GM18498 (cell line): ENCODE measurements around the gene AP2S1.
"Not testable (repeated sequence)": the region's sequence is repeated elsewhere in the genome, so short reads cannot be mapped to it uniquely, and the experiment has no call there.

ENCODE experiments used
- ATAC-seq: cut with Tn5 transposase; IDR thresholded peaks from one replicate; pipeline ENCODE4 v1.9.1; 2021; ENCODE audit warnings: mild to moderate bottlenecking, moderate library complexity; ENCODE audit not compliant: unreplicated experiment

AP2S1 gene

DNA sequence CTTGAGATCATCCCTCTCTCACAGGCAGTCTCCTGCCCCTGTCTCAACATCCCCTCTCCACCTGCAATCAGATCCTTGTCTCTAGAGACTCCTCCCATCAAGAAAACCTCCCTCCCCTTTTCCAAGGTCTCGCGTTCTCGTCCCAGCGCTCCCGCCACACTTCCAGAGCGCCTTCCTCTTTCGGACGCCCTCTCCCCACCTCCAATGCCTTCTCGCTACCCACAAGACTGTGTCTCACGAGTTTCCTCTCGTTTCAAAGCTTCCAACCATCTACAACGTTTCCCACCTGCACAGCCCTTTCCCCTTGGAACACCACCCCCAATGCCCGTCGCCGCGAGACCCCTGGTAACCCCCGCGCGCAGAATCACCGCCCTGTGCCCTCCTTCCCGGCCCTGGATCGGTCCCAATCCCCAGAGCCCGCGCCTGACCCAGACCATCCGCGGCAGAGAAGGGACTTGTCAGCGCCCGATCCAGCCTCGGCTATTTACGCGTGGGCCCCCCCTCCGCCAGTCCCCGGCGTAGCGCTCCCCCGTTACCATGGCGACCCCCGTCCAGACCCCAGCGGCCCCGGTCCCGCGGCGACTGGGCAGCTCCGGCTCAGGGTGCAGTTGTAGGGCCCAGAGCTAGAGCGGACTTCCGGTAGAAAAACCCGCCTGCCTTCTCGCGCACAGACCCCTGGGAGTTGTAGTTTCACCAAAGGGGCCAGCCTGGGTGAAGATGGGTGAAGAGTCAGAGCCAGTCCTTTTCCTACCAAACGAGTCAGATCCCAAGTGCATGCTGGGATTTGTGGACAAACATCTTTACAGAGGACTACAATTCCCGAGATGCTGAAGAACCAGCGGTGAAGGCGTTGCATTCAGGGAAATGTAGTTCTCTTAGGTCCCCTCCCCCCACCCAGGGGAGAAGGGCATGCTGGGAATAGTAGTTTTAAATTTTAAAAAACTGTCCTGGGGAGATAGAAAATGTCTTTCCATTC is at the start of gene AP2S1:
TSS of gene AP2S1 (minus strand) at position 619 of the 976 bp plus-strand sequence. CDS start at position 539, 80 bp downstream.
- peak; percentile 94 for ATAC-seq

DNA sequence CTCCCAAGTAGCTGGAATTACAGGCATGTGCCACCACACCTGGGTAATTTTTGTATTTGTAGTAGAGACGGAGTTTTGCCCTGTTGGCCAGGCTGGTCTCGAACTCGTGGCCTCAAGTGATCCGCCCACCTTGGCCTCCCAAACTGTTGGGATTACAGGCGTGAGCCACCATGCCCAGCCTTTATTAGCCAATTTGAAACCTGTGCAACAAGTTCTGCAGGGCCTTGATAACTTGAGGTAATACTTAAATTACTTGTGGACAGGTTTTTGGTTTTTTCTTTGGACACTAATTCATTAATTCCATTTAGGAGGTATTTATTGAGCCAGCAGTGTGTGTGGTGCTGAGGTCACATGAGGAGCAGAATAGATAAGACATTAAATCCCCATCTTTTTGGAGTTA is 49.7 kb upstream of the AP2S1 start:
- no peak for ATAC-seq

DNA sequence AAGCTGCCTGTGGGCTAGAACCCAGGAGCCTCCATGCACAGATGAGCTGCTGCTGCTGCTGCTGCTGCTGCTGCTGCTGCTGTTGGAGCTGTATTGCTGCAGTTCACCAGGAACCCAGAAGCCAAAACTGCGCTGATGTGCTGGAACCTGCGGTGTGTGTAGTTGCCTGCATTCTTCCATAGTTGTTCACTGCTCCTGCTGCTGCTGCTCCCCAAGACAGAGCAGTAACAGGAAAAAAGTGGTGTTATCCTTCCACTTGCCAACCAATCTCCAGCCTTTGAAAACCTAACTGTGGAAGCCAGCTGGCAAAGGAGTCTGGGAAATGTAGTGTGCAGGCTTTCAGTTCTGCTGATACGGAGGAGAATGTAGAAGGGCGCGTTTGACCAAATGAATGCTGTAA is 48.1 kb upstream of the AP2S1 start:
- no peak for ATAC-seq

DNA sequence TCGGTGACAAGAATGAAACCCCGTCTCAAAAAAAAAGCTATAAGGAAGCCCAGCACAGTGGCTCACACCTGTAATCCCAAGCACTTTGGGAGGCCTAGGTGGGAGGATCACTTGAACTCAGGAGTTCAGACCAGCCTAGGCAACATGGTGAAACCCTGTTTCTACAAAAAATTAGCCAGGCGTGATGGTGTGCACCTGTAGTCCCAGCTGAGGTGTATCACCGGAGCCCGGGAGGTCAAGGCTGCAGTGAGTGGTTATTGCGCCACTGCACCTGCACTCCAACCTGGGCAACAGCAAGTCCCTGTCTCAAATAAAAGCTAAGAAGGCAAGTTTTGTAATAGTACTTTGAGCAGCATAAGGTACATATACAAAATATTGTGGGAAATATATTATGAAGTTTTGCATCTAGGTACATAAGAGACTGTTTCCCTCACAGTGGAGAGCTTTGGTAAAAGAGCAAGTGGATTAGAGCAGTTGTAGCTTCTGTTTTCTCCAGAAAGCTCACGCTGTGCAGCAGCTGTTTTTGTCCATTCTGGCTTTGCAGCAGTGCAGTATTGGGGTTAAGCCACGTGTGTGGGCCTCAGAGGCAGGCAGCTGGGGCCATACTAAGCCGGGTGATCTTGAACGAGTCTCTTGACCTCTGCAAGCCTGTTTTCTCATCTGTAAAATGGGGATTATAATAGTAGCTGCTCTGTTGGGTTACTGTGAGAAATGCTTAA is 45.6 kb upstream of the AP2S1 start:
- ATAC-seq, result no peak

DNA sequence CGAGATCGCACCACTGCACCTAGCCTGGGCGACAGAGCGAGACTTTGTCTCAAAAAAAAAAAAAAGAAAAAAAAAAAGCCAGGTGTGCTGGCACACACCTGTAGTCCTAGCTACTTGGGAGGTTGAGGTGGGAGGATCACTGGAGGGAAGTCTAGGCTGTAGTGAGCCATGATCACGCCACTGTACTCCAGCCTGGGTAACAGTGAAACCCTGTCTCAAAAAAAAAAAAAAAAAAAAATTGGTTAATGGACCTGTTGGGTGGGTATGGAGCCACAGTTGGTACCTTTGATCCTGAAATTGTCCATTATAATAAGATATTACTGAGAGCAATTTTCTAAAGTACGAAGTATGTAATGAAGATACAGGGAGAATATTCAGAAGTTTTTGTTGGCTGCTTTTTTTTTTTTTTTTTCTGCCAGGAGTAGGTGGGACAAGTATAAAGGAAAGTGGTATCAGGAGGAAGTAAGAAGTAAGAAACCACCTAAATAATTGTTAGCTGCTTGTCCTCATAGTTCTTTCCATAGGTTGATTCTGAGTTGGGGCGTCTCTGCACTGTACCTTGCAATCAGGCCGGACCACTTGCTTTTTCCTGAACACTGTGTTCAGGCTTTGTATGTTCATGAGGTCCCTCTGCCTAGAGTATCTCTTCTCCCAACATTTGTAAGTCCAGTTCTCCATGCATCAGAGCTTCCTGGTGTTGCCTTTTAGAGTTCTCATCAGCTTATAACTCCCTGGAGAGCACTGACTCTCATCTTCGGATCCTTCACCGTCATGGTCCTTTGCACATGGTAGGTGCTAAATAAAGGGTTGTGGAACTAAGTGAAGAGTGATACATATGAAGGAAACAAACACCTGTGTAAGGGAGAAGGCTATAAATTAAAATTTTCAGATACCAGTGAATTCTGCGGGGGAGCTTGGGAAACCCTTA is 41.9 kb upstream of the AP2S1 start:
- ATAC-seq, result no peak

DNA sequence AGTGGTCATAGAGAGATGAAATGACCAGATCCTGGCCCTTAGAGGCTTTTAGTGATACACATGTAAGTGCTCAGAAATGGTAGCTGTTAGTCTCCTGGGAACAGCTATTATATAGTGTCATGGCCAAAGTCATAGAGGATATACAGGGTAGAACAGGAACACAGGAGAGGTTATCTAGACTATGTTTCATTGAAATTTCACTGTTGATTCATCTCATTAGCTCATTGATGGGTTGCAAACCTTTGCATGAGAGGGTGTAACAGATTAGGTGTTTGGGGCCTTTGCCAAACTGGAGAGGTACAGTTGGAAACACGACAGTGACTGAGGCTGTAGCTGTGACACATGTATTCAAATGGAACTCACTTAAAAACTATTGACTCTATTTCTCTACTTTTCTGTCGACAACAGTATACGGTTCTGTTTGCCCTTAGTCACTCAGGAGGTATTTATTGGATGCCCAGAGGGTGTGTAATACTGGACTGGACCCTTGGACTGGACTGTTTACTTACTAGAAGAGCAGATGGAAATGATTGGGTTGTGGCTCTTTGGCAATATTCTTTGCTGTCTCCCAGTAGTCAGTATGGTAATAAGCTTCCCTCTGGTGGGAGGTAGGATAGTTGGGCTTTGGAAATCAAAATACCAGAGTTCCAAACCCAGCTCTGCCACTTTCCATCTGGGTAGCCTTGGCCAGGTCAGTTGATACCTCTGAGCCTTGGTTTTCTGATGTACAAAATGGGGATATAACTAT is 40.0 kb upstream of the AP2S1 start:
- no peak for ATAC-seq

DNA sequence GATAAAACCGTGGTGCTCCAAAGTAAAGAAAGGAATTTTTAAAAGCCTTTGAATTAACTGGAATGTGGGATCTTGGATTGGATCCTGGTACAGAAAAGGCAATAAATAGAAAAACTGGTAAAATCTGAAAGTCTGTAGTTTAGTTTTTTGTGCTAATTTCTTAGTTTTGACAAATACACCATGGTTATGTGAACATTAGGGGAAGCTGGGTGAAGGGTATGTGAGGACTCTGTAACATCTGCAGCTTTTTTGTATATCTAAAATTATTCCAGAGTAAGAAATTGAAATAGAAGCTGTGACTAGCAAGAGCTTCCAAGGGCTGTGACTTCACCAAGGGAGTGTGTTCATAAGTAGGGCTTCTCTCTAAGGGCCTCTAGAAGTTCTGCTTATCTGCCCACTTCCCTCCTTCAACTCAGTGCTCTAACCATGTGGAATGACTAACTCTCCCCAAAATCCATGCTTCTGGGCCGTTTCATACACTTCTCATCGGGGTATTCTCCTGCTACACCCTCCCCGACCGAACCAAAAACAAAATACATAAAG is 36.7 kb upstream of the AP2S1 start:
- no peak for ATAC-seq

DNA sequence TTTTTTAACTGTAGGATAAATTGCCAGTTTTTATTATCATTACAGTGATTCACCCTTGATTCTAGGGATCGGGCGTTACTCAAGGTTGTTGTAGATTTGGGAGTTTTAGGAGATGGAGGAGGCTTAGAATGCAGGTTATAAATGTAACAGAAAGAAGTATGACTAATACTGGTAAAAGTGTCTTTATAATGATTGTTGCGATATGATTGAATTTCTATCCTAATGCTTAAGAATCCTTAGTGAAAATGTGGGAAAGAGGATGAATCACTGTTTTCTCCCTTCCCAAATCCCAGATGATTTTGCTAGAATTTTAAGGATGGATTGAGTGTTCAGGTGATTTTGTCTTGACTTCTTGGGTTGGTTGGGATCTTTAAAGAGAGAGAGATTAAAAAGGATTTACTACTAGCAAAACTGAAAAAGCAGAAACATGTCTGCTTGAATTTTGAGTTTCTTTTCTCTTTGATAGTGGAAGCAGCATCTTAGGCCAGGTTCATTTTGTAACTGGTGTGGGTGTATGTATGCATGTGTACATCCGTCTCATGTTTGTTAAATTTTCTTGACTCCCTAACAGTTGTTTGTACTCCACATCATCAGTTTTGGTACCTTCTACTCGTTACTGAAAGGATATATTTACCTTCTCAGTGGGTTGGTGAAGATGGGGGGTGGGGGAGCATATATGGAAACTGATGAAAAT is 36.0 kb upstream of the AP2S1 start:
- ATAC-seq, result no peak

- no peak for ATAC-seq
Measured at GRCh38 chr19:46885411-46885810, 34.8 kb upstream of the AP2S1 start.

DNA sequence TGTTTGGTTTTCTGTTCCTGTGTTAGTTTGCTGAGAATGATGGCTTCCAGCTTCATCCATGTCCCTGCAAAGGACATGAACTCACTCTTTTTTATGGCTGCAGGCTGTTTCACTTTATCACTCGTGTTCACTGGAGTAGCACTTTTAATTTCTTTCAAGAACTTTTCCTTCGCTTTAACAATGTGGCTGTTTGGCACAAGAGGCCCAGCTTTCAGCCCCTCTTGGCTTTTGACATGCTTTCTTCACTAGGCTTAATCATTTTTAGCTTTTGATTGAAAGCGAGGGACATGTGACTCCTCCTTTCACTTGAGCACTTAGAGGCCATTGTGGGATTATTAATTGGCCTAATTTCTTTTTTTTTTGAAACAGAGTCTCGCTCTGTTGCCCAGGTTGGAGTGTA is 32.1 kb upstream of the AP2S1 start:
- ATAC-seq, result not testable (repeated sequence)

DNA sequence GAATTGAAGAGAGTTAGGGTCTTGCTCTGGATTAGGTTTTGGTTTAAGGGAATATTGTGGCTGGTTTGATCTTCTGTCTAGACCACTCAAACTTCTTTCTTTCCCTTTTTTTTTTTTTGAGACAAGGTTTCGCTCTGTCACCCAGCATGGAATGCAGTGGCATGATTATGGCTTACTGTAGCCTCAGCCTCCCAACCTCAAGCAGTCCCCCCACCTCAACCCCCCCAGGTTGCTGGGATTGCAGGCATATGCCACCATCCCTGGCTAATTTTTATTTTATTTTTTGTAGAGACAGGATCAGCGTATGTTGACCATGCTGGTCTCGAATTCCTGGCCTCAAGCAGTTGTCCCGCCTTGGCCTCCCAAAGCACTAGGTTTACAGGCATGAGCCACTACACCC is 31.4 kb upstream of the AP2S1 start:
- no peak for ATAC-seq

DNA sequence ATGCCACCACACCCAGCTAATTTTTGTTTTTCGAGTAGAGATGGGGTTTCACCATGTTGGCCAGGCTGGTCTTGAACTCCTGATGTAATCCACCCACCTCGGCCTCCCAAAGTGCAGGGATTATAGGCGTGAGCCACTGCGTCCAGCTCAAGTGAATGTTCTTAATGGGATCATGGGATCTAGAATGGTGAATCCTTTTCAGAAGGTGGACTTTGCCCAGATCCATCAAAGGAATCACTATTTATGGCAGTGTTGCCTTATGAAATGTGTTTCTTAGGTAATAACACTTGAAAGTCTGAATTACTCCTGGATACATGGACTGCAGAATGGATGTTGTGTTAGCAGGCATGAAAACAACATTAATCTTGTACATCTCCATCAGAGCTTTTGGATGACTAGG is 30.4 kb upstream of the AP2S1 start:
- no peak for ATAC-seq

DNA sequence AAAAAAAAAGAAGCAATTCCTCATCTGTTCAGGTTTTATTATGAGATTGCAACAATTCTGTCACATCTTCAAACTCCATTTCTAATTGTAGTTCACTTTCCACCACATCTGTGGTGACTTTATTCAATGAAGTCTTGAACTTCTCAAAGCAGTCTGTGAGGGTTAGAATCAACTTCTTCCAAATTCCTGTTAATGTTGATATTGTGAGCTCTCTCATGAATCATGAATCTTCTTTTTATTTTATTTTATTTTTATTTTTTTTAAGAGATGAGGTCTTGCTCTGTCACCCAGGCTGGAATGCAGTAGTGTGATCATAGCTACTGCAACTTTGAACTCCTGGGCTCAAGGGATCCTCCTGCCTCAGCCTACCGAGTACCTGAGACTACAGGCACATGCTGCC is 29.8 kb upstream of the AP2S1 start:
- ATAC-seq, result no peak

GRCh38 chr19:46878613-46879375 is 28.1 kb upstream of the AP2S1 start:
- ATAC-seq, result no peak

DNA sequence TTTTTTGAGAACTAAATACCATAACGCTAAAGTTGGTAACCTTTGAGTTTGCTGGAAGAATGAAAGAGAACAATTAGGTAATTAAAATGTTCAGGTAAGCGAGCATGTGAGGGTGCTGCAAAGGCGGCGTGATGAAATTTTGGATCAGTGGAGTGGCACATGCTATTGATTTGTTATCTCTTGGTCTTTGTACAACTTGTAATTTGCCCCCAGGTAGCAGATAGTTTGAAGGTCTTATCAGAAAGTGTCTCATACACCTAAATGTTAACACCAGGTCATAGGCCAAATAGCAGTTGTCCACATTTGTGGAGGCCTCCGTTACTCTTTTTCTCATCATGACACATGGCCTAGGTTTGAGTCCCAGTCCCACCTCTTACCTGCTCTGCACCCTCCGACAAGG is 25.0 kb upstream of the AP2S1 start:
- no peak for ATAC-seq

DNA sequence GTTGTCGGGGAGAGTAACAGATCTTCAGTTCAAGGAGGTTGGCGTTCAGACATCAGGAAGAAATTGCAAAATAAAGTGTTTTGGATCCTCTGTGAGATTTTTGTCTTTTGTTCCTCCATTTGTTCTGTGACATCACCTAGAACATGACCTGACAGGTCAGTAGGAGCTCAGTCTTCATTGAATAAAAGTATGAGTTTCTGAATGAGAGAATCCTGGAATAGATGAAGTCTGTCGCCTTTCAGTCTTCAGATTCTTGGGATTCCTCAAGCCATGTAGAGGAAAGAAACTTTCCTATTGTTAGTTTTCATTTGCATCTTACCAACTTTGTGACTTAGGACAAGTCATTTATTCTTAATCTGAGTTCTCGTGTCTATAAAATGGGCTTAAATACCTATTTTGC is 24.6 kb upstream of the AP2S1 start:
- ATAC-seq, result no peak

DNA sequence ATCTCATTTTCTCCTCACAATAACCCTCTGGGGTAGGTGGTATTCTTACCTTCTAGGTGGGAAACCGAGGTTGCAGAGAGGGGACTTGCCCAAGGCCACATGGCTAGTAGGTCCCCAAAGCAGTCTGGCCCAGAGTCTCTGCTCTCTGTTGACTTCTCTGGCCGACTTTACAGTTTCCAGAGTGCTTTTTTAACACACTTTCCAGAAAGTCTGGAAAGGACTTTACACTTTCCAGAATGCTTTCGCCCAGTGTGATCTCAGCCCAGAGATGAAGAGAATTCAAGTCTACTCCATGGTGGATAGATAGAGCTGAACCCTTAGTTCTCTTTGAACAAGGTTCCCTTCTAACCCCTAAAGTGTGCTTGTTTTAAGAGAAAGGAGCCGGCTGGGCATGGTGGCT is 22.3 kb upstream of the AP2S1 start:
- no peak for ATAC-seq

DNA sequence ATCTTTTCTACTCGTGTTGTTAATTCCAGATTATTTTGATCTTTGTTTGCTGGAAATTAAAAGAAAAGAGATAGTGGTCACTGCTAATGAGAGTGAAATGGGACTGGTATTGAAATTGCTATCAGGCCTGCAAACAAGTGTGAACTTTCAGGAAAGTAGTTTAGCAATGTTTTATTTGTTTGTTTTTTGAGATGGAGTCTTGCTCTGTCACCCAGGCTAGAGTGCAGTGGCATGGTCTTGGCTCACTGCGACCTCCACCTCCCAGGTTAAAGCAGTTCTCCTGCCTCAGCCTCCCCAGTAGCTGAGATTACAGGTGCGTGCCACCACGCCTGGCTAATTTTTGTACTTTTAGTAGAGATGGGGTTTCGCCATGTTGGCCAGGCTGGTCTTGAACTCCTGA is 20.5 kb upstream of the AP2S1 start:
- ATAC-seq, result not testable (repeated sequence)
